GM18502 (cell line): ENCODE results near the gene CDCA7L.
"Not testable (repeated sequence)": the region's sequence is repeated elsewhere in the genome, so short reads cannot be mapped to it uniquely, and the experiment has no call there.

Experiments used
- ATAC-seq: cut with Tn5 transposase; IDR thresholded peaks from one replicate; pipeline ENCODE4 v1.9.1; 2021; ENCODE audit warnings: mild to moderate bottlenecking; ENCODE audit not compliant: unreplicated experiment, poor library complexity

The CDCA7L gene

GRCh38 chr7:21866731-21867130 is 79.0 kb downstream of the CDCA7L start:
- no peak for ATAC-seq

DNA sequence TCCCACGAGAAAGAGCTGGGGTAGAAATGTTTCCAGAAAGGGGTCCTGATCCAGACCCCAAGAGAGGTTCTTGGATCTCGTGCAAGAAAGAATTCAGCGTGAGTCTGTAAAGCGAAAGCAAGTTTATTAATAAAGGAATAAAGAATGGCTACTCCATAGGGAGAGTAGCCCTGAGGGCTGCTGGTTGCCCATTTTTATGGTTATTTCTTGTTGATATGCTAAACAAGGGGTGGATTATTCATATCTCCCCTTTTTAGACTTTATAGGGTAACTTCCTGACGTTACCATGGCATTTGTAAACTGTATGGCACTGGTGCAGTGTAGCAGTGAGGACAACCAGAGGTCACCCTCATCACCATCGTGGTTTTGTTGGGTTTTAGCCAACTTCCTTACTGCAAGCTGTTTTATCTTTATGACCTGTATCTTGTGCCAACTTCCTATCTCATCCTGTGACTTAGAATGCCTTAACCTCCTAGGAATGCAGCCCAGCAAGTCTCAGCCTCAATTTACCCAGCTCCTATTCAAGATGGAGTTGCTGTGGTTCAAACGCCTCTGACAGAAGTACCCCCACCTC is 80.0 kb downstream of the CDCA7L start:
- not testable (repeated sequence) for ATAC-seq

DNA sequence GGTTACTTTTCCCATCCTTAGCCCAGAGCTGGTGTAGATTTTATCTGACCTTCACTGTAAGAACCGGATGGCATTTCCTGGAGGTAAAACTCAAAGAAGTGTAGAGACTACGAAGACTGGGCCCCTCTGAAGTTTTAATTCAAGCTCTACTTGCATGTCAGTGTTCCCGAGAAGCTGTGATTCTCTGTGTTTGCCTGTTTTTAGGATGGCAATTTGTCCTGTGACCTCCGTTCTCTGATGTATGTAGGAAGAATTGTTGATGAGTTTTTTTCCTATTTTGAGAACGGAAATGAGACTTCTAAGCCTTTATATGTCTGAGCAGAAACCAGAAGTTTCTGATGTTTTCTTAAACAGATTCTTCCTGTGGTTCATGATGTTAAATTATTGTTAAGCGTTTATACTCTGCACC is 94.1 kb downstream of the CDCA7L start:
- no peak for ATAC-seq
